Ovary (tissue), 9 donors: ENCODE measurements around the gene PSMD2. TPM values are rescaled to one million over a fixed set of nuclear protein-coding genes. Genes with fewer than 3 reads are reported as not detected.

Experiments
- DNase-seq, 5 donors: peaks; one replicate each; pipeline ENCODE4 v3.0.0-alpha.2; 2019 to 2020
- H3K27ac ChIP-seq, 2 donors: fragments of 200-600 bp; one replicate each; pipeline versions ENCODE4 v1.5.1 to v1.8.0; 2019 to 2022
- H3K27me3 ChIP-seq: fragments of 200-600 bp; one replicate; pipeline ENCODE4 v1.8.0; 2022
- H3K36me3 ChIP-seq: fragments of 200-600 bp; sonication (generic); one replicate; pipeline ENCODE4 v1.5.1; 2019
- H3K4me1 ChIP-seq: one replicate; pipeline ENCODE4 v1.8.1; 2013; ENCODE audit warnings: mild to moderate bottlenecking, moderate library complexity; ENCODE audit not compliant: insufficient read depth
- H3K4me3 ChIP-seq: fragments of 200-600 bp; sonication (generic); one replicate; pipeline ENCODE4 v1.5.1; 2017
- H3K9me3 ChIP-seq, 2 donors: fragments of 200-600 bp in 1 of 2; sonication (generic) in 1 of 2; one replicate each; pipeline versions ENCODE4 v1.5.1 to v1.8.1; 2013 to 2019; ENCODE audit warnings: mild to moderate bottlenecking in 1 of 2, moderate library complexity in 1 of 2
- CTCF ChIP-seq, 3 donors: fragments of 450-650 bp in 2 of 3; fragments of 200-600 bp in 1 of 3; IDR thresholded peaks; one replicate each; pipeline versions ENCODE4 v1.5.1 to v1.8.0; 2016 to 2022; ENCODE audit warnings: antibody characterized with exemption in 3 of 3, mild to moderate bottlenecking in 1 of 3
- EP300 ChIP-seq: sonication (generic); formaldehyde crosslinking; IDR thresholded peaks from one replicate; pipeline ENCODE4 v1.6.1; 2017; ENCODE audit warnings: antibody characterized with exemption
- POLR2A ChIP-seq: fragments of 450-650 bp; IDR thresholded peaks from one replicate; pipeline ENCODE4 v1.6.1; 2017; ENCODE audit warnings: antibody characterized with exemption, mild to moderate bottlenecking, moderate library complexity
- WGBS, 3 donors: extraction: QIAGEN DNeasy Blood & Tissue Kit in 1 of 3; methylation state at CpG; one replicate each; pipeline versions ENCODE4 v1.1.5 to v1.1.7; 2013 to 2017; 5-methylcytosine and 5-hydroxymethylcytosine counted together
- intact Hi-C, 4 donors: fragments of 100-400 bp; cut with DNase I; formaldehyde crosslinking; loops; one replicate each; pipeline versions ENCODE4 v1.11.0 to v1.15.1; 2022 to 2023
- polyA plus RNA-seq, 2 donors: library from polyadenylated mRNA; stranded (reverse); fragments of 200-250 nt in 1 of 2; fragments of 350-450 nt in 1 of 2; fragmentation: Illumina TruSeq in 1 of 2; extraction: RNeasy Lipid Tissue Mini Kit (QIAGEN cat#74804) in 1 of 2; gene quantifications; one replicate each; pipeline ENCODE4 v1.2.3, GENCODE V29; 2013 to 2014
- total RNA-seq, 7 donors: library from RNA; depleted of rRNA in 2 of 7; stranded (reverse); fragments of >200 nt in 2 of 7; fragmentation: NEBNext Ultra II Directional in 3 of 7; extraction: Animal tissue kit (Norgen Biotek cat#: 25700) in 3 of 7; gene quantifications; one replicate each; pipeline versions ENCODE4 v1.1.0 to v1.2.4, GENCODE V29; 2016 to 2023
- donor health status: DM: no; HTN: no; CAD: no; lungs with moderate emphysema.
- donor health status: DM: no; HTN: no; CAD: no.
- donor health status: Bipolar disorder and iron deficiency.
- donor health status: DM: yes; HTN: yes; CAD: no.
- donor health status: DM: no; HTN: no; CAD: no.
- donor health status: DM: yes; HTN: yes; CAD: no.

The PSMD2 gene
- total and polyA plus RNA-seq, 9 donors = 74.4 to 177 (median 138) TPM

GRCh38 chr3:184277366-184277765 is 21.7 kb upstream of the PSMD2 start:
- Histone ChIP-seq H3K27ac (no peak overlapping the region), H3K27me3 (no peaks in the 10 kb centered on the region), H3K4me3 (no peak overlapping the region), H3K36me3 (no peaks in the 10 kb centered on the region), H3K9me3 (no peaks in the 10 kb centered on the region), H3K4me1 (no peaks in the 10 kb centered on the region)
- intact Hi-C loops = loop anchor here in 1 of 4 donors (5.0 kb wide), 1 partner anchor 485 kb away; no protein-coding TSS in a partner anchor
- TF ChIP-seq EP300 (no peak), POLR2A (no peak), CTCF (IDR thresholded peaks at IDR 0.05) (no peak)
- no peak for DNase-seq
- 87 to 92% (median 92%) methylated on average over 6 of the region's 6 CpGs for WGBS, 3 donors

- 89 to 92% (median 91%) methylated on average over 4 of the region's 4 CpGs for WGBS, 3 donors
- intact Hi-C loops = no loop called here
Observed at GRCh38 chr3:184282941-184283340, 16.1 kb upstream of the PSMD2 start.

GRCh38 chr3:184283681-184284080 is 15.4 kb upstream of the PSMD2 start:
- H3K36me3 ChIP-seq = no peaks in the 10 kb centered on the region
- no peaks in the 10 kb centered on the region for H3K27me3 ChIP-seq
- intact Hi-C loops = no loop called here
- no peak overlapping the region for H3K4me3 ChIP-seq
- no peaks in the 10 kb centered on the region for H3K9me3 ChIP-seq
- WGBS, 3 donors = 88 to 91% (median 89%) methylated on average over 8 of the region's 8 CpGs
- TF ChIP-seq CTCF (IDR thresholded peaks at IDR 0.05) (no peak), POLR2A (no peak), EP300 (no peak)
- no peak for DNase-seq
- no peaks in the 10 kb centered on the region for H3K4me1 ChIP-seq
- no peak overlapping the region for H3K27ac ChIP-seq

More at GRCh38 chr3:184282941-184283340, 16.1 kb upstream of the PSMD2 start:
- Histone ChIP-seq H3K4me1 (no peaks in the 10 kb centered on the region), H3K36me3 (no peaks in the 10 kb centered on the region), H3K9me3 (no peaks in the 10 kb centered on the region), H3K27ac (no peak overlapping the region), H3K4me3 (no peak overlapping the region), H3K27me3 (no peaks in the 10 kb centered on the region)
- DNase-seq = no peak
- TF ChIP-seq POLR2A (no peak), EP300 (no peak), CTCF (IDR thresholded peaks at IDR 0.05) (no peak)

GRCh38 chr3:184284696-184285095 is 14.3 kb upstream of the PSMD2 start:
- WGBS, 3 donors = 9 to 13% (median 10%) methylated on average over 4 of the region's 4 CpGs
- no peak overlapping the region for H3K4me3 ChIP-seq
- intact Hi-C loops = no loop called here
- no peaks in the 10 kb centered on the region for H3K9me3 ChIP-seq
- H3K4me1 ChIP-seq = no peaks in the 10 kb centered on the region
- TF ChIP-seq POLR2A (no peak), EP300 (no peak), CTCF (IDR thresholded peaks at IDR 0.05) (no peak)
- H3K27ac ChIP-seq = no peak overlapping the region
- H3K36me3 ChIP-seq = no peaks in the 10 kb centered on the region
- DNase-seq = peak in 1 of 5 donors; percentile 24
- no peaks in the 10 kb centered on the region for H3K27me3 ChIP-seq
